HK-2 (cell line): ENCODE measurements around the gene WNT7A.
"Not testable (repeated sequence)": the region's sequence is repeated elsewhere in the genome, so short reads cannot be mapped to it uniquely, and the experiment has no call there.

Source experiments
- DNase-seq: peaks from one replicate; pipeline ENCODE4 v3.0.0-alpha.2; 2018; ENCODE audit not compliant: unreplicated experiment

WNT7A gene

GRCh38 chr3:13879946-13880810 is at the start of gene WNT7A:
WNT7A (minus strand) TSS chr3:13880071; CDS start chr3:13879816, 255 bp downstream.
- DNase-seq = no peak

GRCh38 chr3:13928741-13929140 is 48.9 kb upstream of the WNT7A start:
- not testable (repeated sequence) for DNase-seq

- DNase-seq = no peak
Observed at GRCh38 chr3:13927295-13927694, 47.4 kb upstream of the WNT7A start.

GRCh38 chr3:13916375-13916774 is 36.5 kb upstream of the WNT7A start:
- DNase-seq = no peak

DNA sequence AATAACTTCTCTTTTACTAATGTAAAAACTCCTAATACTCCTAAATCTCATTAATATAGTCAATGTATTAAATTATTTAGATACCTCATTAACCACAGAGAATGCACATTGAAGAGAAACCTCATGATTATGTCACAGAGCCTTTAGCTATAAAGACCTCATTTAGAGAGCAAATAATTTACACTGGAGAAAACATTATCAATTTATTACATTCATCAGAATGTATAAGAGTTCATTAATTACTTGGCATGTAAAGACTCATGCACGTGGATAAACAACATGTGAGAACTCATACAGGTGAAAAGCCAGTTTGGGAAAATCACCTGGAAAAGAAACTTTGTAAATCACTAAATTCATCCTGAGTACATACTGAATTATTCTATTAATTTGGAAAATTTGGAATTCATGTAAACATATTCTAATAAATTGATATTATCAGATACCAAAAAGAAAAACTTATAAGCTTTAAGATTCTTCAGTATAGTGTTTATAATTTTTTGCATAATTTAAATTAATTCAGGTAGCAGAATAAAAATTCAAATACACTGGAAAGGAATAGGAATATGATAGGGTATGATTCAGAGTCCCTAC is 22.9 kb upstream of the WNT7A start:
- DNase-seq = no peak

DNA sequence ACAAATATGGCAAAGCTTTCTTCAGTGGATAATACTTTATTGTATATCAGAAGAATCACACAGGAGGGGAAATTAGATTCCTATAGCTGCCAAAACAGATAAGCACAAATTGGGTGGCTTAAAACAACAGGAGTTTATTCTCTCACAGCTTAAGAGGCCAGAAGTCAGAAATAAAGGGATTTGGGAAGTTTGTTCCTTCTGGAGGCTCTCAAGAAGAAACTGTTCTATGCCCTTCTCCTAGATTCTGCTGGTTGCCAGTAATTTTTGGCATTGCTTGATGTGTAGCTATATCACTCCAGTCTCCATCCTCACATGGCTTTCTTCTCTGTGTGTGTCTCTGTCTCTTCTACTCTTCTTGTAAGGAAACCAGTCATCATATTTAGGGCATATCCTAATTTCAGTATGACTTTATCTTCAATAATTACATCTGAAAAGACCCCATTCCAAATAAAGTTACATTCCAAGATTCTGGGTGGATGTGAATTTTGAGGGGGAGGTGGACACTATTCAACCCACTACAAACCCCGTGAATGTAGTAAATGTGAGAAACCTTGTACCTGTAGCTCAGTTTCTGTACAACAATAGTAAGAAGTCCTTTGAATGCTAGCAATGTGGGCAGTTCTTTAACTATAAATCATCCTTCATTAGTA is 22.2 kb upstream of the WNT7A start:
- DNase-seq = no peak

- DNase-seq = no peak
Observed at GRCh38 chr3:13898346-13898745, 18.5 kb upstream of the WNT7A start.

DNA sequence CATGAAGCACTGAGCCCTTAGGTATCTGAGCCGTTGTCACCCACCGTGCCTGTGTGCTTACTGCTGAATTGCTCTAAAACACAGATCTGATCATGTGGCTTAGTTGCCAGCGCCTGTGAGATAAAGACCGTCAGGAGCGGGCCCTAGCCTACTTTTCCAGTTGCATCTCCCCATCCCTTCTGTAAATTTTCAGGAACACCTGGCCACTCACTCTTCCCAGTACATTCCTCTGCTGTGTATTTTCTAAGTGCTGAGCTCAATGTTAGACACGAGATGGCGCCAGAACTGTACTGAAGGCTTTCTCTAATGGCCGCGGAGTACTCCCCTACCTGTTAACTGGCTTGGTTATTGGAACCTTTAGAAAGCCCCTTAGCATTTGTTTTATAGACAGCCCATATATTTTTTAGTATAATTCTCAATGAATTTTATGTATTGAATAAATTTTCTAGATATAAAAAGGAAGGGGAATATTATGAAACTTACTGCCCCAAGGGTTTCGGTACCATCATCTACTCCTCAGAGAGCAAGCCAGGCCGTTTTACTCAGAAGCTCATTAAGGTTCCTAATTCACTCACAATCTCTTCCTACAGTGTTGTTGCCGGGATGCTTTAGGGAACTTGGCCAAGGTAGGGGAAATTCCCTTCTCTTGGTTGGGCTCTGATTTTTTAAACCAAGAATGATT is 16.7 kb upstream of the WNT7A start:
- peak; percentile 18 for DNase-seq

DNA sequence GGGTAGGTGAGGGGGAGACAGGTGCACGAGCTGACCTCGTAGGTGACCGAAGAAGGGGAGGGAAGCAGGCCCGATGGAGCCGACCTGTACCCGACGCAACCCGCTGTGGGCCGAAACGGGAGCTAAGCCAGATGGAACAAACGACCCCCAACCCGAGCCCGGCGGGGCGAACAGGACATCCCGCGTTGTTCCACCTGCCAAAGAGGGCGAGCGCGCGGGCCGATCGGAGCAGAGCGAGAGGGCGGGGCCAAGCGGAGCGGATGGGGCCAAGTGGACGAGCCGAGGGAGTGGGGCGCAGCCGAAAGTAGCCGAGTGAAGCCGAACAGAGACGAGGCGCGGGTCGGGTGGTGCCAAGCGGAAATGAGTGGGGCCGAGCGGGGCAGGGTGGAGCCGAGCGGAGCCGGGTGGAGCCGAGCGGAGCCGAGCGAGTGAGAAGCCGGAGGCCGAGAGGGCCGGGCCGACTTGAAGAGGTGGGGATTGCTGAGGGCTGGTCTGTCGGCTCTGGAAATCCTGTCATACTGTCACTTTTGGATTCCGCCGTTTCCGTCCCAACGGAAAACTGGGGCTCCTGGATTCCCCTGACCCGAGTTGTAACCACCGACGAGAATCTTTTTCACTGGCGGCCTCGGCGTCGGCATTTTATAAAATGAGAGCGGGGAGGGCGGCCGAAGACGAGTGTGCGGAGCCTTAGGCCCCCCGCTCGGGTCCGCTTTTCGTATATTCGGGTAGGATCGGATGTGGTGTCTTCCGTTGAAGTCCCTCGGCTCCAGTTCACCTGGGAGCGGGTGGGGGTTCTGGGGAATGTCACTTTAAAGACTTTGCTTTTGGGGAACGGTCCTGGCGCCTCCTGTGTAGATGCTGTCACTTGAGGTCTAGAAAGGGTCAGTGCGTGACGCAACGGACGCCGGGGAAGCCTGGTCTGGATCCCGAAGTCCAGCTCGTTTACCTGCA is 15.6 kb upstream of the WNT7A start:
- DNase-seq = peak; percentile 77

DNA sequence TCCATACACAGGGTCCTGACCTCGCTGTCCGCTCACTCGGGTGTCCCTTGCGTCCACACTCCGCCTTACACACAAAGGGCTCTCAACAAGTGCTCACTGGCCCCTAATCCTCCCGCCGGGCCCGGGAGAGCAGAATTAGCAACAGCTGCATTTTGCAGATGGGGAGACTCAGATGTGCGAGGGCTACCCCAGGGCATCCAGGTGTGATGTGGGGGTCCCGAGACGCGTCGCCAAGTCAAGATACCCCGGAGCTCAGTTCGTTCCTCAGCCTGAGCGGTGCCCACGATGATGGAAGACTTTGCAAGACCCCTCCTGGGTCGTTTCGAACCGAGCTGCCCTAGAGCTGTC is 14.9 kb upstream of the WNT7A start:
- DNase-seq = no peak

GRCh38 chr3:13894096-13894806 is 14.4 kb upstream of the WNT7A start:
- DNase-seq = no peak

GRCh38 chr3:13892304-13892703 is 12.4 kb upstream of the WNT7A start:
- DNase-seq = no peak

DNA sequence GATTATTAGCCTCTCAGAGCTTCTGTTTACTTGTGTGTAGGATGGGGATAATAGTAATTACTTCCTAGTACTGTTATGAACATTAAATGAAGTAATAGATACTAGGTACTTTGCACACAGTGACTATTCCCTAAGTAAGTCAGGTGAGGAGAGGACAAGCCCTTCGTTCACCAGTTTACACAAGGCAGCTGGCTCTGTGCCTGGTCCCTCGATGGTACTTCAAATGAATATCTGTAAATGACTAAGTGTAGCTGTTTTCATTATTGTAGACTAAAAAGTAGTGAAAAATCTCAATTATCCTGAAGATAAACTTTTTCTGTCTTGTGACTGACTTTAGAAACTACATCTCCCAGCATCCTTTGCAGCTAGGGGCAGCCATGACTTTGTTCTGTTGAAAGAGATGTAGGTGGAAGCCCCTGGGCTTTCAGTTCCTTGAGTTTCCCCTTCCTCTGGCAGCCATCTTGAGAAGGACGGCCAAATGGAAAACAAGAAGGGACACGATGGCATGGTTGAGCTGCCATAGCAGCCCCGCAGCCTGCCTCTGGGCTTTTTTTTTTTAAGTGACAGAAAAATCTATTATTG is 11.7 kb upstream of the WNT7A start:
- DNase-seq = no peak

DNA sequence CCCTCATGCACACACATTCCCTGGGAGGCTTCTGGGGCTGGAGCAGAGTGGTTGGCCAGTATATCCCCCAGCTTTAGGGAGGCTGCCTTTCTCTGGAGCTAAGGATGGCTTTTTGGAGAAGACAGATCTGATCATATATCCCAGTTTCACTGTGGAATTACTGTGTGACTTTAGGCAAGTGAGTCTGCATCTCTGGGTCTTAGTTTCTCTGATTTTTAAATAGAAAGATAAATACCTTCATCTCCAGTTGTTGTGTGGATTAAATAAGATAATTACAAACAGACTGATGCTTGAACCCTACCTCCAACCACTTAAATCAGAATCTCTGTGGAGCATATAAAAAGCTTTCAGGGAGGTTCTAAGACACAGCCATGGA is 11.1 kb upstream of the WNT7A start:
- DNase-seq = no peak

DNA sequence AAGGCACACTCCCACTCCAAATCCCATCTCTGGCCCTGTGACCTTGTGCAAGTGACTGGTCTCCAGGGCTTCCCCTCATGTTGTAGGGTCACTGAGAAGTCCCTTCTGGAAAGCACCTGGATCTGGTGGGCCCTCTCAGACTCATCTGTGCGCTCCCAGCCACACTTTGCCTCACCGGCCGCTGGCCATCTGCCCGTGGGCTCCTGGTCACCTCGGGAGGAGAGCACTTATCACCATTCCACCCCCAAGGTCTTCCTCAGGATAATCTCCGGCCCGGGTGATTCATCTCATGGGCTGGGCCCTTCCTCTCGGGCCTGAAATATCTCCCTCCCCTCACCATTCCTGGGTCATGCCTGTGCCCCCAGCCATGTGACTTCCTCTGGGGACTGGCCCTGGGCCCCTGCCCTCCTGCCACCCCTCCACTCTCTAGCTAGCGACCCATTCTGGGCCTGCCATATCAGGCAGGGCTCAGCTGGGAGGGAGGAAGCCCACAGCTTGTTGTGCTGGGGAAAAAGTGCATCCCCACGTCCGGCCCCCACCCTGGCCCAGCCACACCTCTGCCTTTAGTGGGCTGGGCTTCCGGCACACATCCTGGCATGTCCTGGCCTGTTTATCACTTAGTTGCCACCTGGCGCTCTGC is 10.6 kb upstream of the WNT7A start:
- no peak for DNase-seq

DNA sequence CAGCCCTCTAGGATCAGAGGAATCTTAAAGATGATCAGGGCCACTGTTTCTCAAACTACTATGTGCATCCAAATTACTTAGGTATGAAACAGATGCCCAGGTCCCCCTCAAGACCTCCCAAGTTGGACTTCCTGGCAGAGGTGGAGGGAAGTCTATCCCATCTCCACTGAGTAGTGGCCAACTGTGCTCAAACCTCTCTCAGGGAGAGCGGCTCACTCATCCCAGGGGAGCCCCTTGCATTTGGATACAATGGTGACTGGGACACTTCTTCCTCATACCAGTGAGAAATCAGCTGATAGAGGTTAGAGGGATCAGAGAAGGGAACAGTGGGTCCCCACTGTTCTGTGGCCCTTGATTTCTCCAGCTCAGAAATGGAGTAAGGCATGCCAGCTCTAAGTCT is 8.7 kb upstream of the WNT7A start:
- DNase-seq = no peak

DNA sequence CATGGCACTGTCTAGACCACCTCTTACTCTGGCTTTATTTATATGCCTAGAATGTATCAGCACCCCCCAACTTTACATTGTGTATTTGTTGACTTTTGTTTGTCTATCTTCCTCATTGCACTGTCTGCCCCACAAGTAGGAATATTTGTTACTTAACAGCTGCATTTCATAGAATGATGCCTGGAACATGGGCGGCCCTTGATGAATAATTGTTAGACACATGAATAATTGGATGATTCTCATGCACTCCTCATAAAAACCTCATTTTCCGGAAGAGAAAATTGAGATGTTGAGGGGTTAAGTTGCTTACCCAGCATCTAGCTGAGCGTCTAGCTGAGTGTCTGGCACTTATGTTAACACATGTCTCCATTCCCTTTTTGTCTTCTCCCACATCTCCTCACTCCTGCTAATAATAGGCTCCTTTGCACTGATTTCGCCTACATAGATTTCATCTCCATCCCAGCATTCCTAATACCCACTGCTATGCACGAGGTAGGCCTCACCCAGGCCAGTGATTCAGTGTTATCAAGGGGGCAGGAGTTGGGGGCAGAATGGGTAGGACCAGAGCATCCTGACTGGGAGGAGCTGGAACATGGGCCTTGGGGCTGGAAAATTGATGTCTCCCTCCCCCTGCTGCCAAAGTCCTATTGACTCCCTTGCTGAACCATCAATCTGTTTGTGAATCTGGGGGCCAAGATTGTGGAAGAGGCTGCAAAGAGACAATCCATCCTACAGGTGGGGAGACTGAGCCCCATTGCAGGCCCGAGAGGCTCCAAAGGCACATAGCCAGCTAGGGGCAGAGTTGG is 7.8 kb upstream of the WNT7A start:
- no peak for DNase-seq

DNA sequence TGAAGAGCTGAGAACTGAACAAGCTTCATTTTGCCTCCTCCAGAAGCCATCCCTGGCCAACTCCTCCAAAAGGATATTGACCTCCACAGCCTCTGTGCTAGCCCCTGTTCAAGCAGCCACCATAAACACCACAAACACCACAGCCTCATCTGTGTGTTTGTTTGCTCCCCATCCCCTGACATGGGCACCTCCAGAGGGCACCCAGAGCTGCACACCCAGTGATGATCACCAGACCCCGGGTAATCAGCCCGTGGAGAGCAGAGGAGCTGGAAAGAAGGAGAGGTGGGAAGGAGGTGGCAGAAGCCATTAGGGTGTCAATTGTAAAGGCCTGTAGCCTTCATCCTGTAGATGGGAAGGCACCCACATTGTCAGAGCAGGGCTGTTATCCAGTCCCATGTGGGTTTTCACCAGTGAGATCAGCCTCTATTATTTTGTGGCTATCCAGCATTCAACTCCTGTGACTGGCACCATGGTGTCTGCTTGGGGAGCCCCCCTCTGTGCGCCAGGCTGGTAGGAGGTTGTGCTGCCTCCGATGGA is 6.8 kb upstream of the WNT7A start:
- no peak for DNase-seq

DNA sequence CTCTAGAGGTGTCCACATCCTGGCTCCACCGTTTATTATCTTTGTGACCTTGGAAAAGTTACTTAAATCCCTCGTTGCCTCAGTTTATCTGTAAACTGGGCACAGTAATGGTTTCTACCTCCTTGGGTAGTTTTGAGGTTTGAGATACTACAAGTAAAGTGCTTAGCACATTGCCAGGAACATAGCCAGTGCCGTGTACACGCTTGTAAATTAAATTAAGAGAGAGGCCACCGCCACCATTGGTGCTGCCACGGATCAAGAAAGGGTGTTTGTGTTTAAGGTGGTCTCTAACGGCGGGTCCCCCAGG is 5.8 kb upstream of the WNT7A start:
- DNase-seq = no peak
